ENCODE results near the gene TMEM45A.
"Not testable (repeated sequence)": the region's sequence is repeated elsewhere in the genome, so short reads cannot be mapped to it uniquely, and the experiment has no call there.

DNA sequence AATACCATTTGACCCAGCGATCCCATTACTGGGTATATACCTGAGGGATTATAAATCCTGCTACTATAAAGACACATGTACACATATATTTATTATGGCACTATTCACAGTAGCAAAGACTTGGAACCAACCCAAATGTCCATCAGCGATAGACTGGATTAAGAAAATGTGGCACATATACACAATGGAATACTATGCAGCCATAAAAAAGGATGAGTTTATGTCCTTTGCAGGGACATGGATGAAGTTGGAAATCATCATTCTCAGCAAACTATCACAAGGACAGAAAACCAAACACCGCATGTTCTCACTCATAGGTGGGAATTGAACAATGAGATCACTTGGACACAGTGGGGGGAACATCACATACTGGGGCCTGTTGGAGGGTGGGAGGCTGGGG lies 45.4 kb upstream of the TMEM45A start:
- TF ChIP-seq, protein P1, sequence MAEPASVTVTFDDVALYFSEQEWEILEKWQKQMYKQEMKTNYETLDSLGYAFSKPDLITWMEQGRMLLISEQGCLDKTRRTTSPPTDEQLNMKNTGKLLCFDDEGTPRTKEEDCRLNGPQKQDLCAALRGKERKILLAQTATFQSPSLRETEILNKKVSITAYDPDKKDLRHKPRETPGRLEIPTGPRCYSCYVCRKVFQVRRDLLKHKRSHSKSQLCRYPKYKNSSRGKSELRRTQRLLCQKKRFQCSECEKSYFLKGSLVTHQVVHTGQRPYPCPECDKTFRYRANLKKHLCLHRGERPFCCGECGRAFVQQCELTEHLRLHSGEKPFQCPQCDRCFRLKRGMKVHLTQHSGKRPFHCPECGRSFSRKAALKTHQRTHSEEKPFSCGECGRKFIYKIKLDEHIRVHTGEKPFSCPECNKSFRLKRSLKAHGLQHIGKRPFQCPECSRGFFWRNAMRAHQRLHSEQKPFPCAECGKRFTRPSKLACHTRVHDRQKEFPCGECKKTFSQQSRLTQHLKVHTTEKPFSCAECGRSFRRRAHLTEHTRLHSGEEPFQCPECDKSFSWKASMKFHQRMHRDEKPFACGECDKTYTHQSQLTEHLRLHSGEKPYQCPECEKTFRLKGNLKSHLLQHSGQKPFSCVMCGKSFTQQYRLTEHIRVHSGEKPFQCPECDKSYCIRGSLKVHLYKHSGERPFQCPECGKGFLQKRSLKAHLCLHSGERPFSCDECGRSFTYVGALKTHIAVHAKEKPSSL (CRISPR knock-in tag; conservative IDR thresholded peaks at IDR 0.05), result not testable (repeated sequence)
- not testable (repeated sequence) for TF ChIP-seq CTCF (IDR thresholded peaks at IDR 0.05); ZNF423 (CRISPR knock-in tag; IDR thresholded peaks at IDR 0.05); FOXJ3 (CRISPR knock-in tag; IDR thresholded peaks at IDR 0.05; ENCODE audit: borderline replicate concordance)
- TF ChIP-seq, protein P2, sequence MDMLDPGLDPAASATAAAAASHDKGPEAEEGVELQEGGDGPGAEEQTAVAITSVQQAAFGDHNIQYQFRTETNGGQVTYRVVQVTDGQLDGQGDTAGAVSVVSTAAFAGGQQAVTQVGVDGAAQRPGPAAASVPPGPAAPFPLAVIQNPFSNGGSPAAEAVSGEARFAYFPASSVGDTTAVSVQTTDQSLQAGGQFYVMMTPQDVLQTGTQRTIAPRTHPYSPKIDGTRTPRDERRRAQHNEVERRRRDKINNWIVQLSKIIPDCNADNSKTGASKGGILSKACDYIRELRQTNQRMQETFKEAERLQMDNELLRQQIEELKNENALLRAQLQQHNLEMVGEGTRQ (CRISPR knock-in tag; IDR thresholded peaks at IDR 0.05), result not testable (repeated sequence)
